Neural progenitor cell (in vitro differentiated cells): ENCODE measurements around the gene SHISAL2B. TPM values are rescaled to one million over a fixed set of nuclear protein-coding genes. Genes with fewer than 3 reads are reported as not detected.

Experiments
- DNase-seq: peaks from one replicate; pipeline ENCODE4 v3.0.0-alpha.2; 2016; ENCODE audit warnings: low spot score
- H2AFZ ChIP-seq: fragments of 200-600 bp; sonication (generic); replicated peaks from 2 replicates; pipeline ENCODE4 v1.6.1; 2016; ENCODE audit warnings: antibody characterized with exemption
- H3F3A ChIP-seq: fragments of 200-600 bp; sonication (generic); 2 replicates; pipeline ENCODE4 v1.6.1; 2016; ENCODE audit warnings: antibody characterized with exemption, low read depth
- H3K27ac ChIP-seq: fragments of 200-600 bp; sonication (generic); 2 replicates; pipeline ENCODE4 v1.5.1; 2016; ENCODE audit warnings: mild to moderate bottlenecking
- H3K27me3 ChIP-seq: fragments of 200-600 bp; sonication (generic); 2 replicates; pipeline ENCODE4 v1.6.1; 2016; ENCODE audit warnings: mild to moderate bottlenecking, moderate library complexity
- H3K36me3 ChIP-seq: fragments of 200-600 bp; sonication (generic); 2 replicates; pipeline ENCODE4 v1.5.1; 2016
- H3K4me1 ChIP-seq: fragments of 200-600 bp; sonication (generic); 2 replicates; pipeline ENCODE4 v1.6.1; 2016; ENCODE audit warnings: mixed run types
- H3K4me2 ChIP-seq: fragments of 200-600 bp; sonication (generic); 2 replicates; pipeline ENCODE4 v1.6.1; 2016
- H3K4me3 ChIP-seq: fragments of 200-600 bp; sonication (generic); 2 replicates; pipeline ENCODE4 v1.5.1; 2016
- H3K79me2 ChIP-seq: fragments of 200-600 bp; sonication (generic); 2 replicates; pipeline ENCODE4 v1.6.1; 2016; ENCODE audit warnings: low read depth
- H3K9ac ChIP-seq: fragments of 200-600 bp; sonication (generic); 2 replicates; pipeline ENCODE4 v1.6.1; 2016
- H3K9me3 ChIP-seq: fragments of 200-600 bp; sonication (generic); 2 replicates; pipeline ENCODE4 v1.5.1; 2016; ENCODE audit warnings: low read depth
- H4K20me1 ChIP-seq: fragments of 200-600 bp; sonication (generic); 2 replicates; pipeline ENCODE4 v1.6.1; 2016; ENCODE audit warnings: low read depth
- H3K27ac Mint-ChIP-seq: 3 replicates; pipeline ENCODE4 v1.8.0; 2021; ENCODE audit warnings: mixed read lengths
- H3K27me3 Mint-ChIP-seq: 2 replicates; pipeline ENCODE4 v1.8.0; 2022; ENCODE audit warnings: low read depth, mild to moderate bottlenecking, inconsistent platforms, moderate library complexity, mixed read lengths; ENCODE audit not compliant: insufficient read depth
- H3K36me3 Mint-ChIP-seq: 3 replicates; pipeline ENCODE4 v1.8.0; 2021; ENCODE audit warnings: mixed read lengths
- H3K4me1 Mint-ChIP-seq: 3 replicates; pipeline ENCODE4 v1.8.0; 2021; ENCODE audit warnings: mixed read lengths
- H3K4me3 Mint-ChIP-seq: 3 replicates; pipeline ENCODE4 v1.8.0; 2021; ENCODE audit warnings: mild to moderate bottlenecking, moderate library complexity, mixed read lengths
- H3K9me3 Mint-ChIP-seq: 3 replicates; pipeline ENCODE4 v1.8.0; 2020; ENCODE audit warnings: mixed read lengths
- CTCF ChIP-seq: fragments of 200-600 bp; sonication (generic); IDR thresholded peaks from 2 replicates; pipeline ENCODE4 v1.5.1; 2017; ENCODE audit warnings: antibody characterized with exemption, mild to moderate bottlenecking
- EZH2 ChIP-seq: fragments of 200-600 bp; sonication (generic); IDR thresholded peaks from 2 replicates; pipeline ENCODE4 v1.6.1; 2017; ENCODE audit warnings: antibody characterized with exemption, mild to moderate bottlenecking, moderate library complexity
- EZH2phosphoT487 ChIP-seq: fragments of 200-600 bp; sonication (generic); IDR thresholded peaks from 2 replicates; pipeline ENCODE4 v1.6.1; 2017; ENCODE audit warnings: antibody characterized with exemption
- total RNA-seq: library from RNA; depleted of rRNA; stranded (reverse); fragments of >200 nt; gene quantifications from 2 replicates; pipeline ENCODE4 v1.2.3, GENCODE V29; 2015; ENCODE audit warnings: low replicate concordance

SHISAL2B gene
- total RNA-seq, 1 donor from 2014 or later: 17.8 TPM

- H3K9ac ChIP-seq: no peak overlapping the region
- no peaks in the 10 kb centered on the region for H3K79me2 ChIP-seq
- Mint-ChIP-seq H3K27ac (no peak overlapping the region), H3K4me1 (no peaks in the 10 kb centered on the region), H3K9me3 (no peaks in the 10 kb centered on the region), H3K27me3 (no peaks in the 10 kb centered on the region), H3K4me3 (no peak overlapping the region), H3K36me3 (no peaks in the 10 kb centered on the region)
- TF ChIP-seq EZH2phosphoT487 (no peak), CTCF (no peak)
- no peaks in the 10 kb centered on the region for H3K27me3 ChIP-seq
- H4K20me1 ChIP-seq: no peaks in the 10 kb centered on the region
- H2AFZ ChIP-seq: no peak overlapping the region
- no peak for DNase-seq
- no peak overlapping the region for H3K27ac ChIP-seq
- no peaks in the 10 kb centered on the region for H3F3A ChIP-seq
- no peaks in the 10 kb centered on the region for H3K9me3 ChIP-seq
- no peaks in the 10 kb centered on the region for H3K36me3 ChIP-seq
- H3K4me2 ChIP-seq: no peak overlapping the region
- H3K4me3 ChIP-seq: no peak overlapping the region
- H3K4me1 ChIP-seq: no peaks in the 10 kb centered on the region
Measured at GRCh38 chr5:64649512-64649911, 40.8 kb upstream of the SHISAL2B start.

GRCh38 chr5:64653766-64654560 lies 36.3 kb upstream of the SHISAL2B start:
- no peak for TF ChIP-seq EZH2phosphoT487
- TF ChIP-seq EZH2: no peak
- no peak for TF ChIP-seq CTCF
- no peaks in the 10 kb centered on the region for H3K27me3 Mint-ChIP-seq
- H3K27me3 ChIP-seq: no peaks in the 10 kb centered on the region
- H3F3A ChIP-seq: peaks cover 16% of the 10 kb centered on the region
- H3K36me3 Mint-ChIP-seq: no peaks in the 10 kb centered on the region
- peaks cover 18% of the 10 kb centered on the region for H3K4me1 ChIP-seq
- H3K27ac Mint-ChIP-seq: no peak overlapping the region
- no peaks in the 10 kb centered on the region for H4K20me1 ChIP-seq
- no peak overlapping the region for H2AFZ ChIP-seq
- no peaks in the 10 kb centered on the region for H3K9me3 Mint-ChIP-seq
- H3K9me3 ChIP-seq: no peaks in the 10 kb centered on the region
- H3K27ac ChIP-seq: no peak overlapping the region
- H3K4me3 Mint-ChIP-seq: no peak overlapping the region
- H3K4me2 ChIP-seq: no peak overlapping the region
- no peak overlapping the region for H3K9ac ChIP-seq
- no peaks in the 10 kb centered on the region for H3K36me3 ChIP-seq
- DNase-seq: no peak
- no peaks in the 10 kb centered on the region for H3K4me1 Mint-ChIP-seq
- no peak overlapping the region for H3K4me3 ChIP-seq
- no peaks in the 10 kb centered on the region for H3K79me2 ChIP-seq

GRCh38 chr5:64654561-64654938 lies 35.8 kb upstream of the SHISAL2B start:
- Histone ChIP-seq H2AFZ (no peak overlapping the region), H3K9ac (no peak overlapping the region), H3K79me2 (no peaks in the 10 kb centered on the region), H3K4me2 (no peak overlapping the region), H3K4me1 (peaks cover 24% of the 10 kb centered on the region), H4K20me1 (no peaks in the 10 kb centered on the region), H3K27ac (no peak overlapping the region), H3F3A (peaks cover 16% of the 10 kb centered on the region), H3K27me3 (no peaks in the 10 kb centered on the region), H3K4me3 (no peak overlapping the region), H3K36me3 (no peaks in the 10 kb centered on the region), H3K9me3 (no peaks in the 10 kb centered on the region)
- no peaks in the 10 kb centered on the region for H3K9me3 Mint-ChIP-seq
- no peak overlapping the region for H3K27ac Mint-ChIP-seq
- DNase-seq: no peak
- peaks cover 4% of the 10 kb centered on the region for H3K4me1 Mint-ChIP-seq
- no peak overlapping the region for H3K4me3 Mint-ChIP-seq
- H3K36me3 Mint-ChIP-seq: no peaks in the 10 kb centered on the region
- no peak for TF ChIP-seq EZH2phosphoT487
- H3K27me3 Mint-ChIP-seq: no peaks in the 10 kb centered on the region

GRCh38 chr5:64655596-64655995 lies 34.7 kb upstream of the SHISAL2B start:
- no peaks in the 10 kb centered on the region for H3K27me3 Mint-ChIP-seq
- Histone ChIP-seq H4K20me1 (no peaks in the 10 kb centered on the region), H3K4me2 (no peak overlapping the region), H3K79me2 (no peaks in the 10 kb centered on the region), H3K9ac (no peak overlapping the region), H3K36me3 (no peaks in the 10 kb centered on the region), H3K9me3 (no peaks in the 10 kb centered on the region), H3F3A (peaks cover 16% of the 10 kb centered on the region), H3K27ac (no peak overlapping the region), H2AFZ (no peak overlapping the region), H3K4me3 (no peak overlapping the region), H3K4me1 (peaks cover 34% of the 10 kb centered on the region), H3K27me3 (no peaks in the 10 kb centered on the region)
- H3K4me3 Mint-ChIP-seq: no peak overlapping the region
- H3K4me1 Mint-ChIP-seq: peaks cover 8% of the 10 kb centered on the region
- no peaks in the 10 kb centered on the region for H3K36me3 Mint-ChIP-seq
- no peak for DNase-seq
- TF ChIP-seq EZH2phosphoT487 (no peak), CTCF (no peak), EZH2 (no peak)
- no peaks in the 10 kb centered on the region for H3K9me3 Mint-ChIP-seq
- H3K27ac Mint-ChIP-seq: no peak overlapping the region
